GM12873 (cell line): ENCODE results near the gene SP140L.

Source experiments
- TF ChIP-seq, protein P1 (sequence below): IDR thresholded peaks from 2 replicates; pipeline ENCODE4 v1.5.1; 2012; ENCODE audit warnings: low read depth, mild to moderate bottlenecking, moderate library complexity, low read length, control low read depth; ENCODE audit not compliant: insufficient read depth; ENCODE audit errors: missing control alignments

The SP140L gene

GRCh38 chr2:230328155-230328458 lies 1.1 kb downstream of the SP140L start:
- TF ChIP-seq, protein P1, sequence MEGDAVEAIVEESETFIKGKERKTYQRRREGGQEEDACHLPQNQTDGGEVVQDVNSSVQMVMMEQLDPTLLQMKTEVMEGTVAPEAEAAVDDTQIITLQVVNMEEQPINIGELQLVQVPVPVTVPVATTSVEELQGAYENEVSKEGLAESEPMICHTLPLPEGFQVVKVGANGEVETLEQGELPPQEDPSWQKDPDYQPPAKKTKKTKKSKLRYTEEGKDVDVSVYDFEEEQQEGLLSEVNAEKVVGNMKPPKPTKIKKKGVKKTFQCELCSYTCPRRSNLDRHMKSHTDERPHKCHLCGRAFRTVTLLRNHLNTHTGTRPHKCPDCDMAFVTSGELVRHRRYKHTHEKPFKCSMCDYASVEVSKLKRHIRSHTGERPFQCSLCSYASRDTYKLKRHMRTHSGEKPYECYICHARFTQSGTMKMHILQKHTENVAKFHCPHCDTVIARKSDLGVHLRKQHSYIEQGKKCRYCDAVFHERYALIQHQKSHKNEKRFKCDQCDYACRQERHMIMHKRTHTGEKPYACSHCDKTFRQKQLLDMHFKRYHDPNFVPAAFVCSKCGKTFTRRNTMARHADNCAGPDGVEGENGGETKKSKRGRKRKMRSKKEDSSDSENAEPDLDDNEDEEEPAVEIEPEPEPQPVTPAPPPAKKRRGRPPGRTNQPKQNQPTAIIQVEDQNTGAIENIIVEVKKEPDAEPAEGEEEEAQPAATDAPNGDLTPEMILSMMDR = no peak

DNA sequence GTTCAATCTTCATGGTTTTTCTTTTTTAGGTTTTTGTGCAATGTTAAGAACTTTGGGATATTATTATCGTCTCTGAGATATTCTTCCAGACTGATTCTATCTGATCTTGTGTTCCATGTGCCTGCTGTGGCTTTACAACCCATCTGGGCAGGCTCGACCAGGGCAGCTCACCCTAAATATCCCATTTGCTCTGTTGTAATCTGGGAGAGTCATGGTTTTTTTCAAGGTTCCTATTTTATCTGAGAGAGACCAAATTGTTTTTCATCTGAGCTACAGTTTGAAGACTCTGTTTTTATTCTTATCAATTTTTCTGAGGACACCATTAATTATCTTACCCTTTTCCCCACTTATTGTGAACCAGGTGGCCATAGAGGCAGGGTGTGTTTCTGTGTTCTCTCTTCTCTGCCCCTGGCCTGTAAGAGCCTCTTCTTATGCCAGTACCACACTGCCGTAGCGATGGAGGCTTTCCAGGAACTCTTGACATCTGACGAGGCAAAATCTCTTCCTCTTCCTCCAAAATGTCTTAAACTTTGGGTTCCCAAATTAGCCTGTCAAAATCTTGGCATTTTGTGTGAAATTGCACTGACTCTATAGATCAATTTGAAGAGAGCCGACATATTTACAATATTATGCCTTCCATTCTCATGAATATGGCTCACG lies 3.1 kb downstream of the SP140L start:
- TF ChIP-seq, protein P1 = no peak

GRCh38 chr2:230330725-230331124 lies 3.7 kb downstream of the SP140L start:
- TF ChIP-seq, protein P1 = no peak

DNA sequence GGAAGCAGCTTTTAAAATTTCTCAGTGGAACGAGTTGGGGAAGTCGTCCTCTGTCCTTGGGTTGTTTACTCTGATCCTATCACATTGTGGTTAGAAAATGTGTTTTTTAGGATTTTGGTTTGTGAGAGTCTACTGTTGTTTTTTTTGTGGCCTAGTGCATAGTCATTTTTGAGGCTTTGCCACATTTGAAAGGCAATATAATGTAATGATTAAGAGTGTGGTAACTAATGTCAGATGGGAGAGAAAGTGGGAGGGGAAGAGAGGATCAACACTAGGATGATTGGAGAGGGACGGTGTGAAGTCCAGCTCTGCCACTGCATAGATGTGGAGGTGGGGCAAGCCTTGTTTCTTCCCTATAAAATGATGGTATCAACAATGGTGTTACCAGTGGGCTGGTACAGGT lies 8.5 kb downstream of the SP140L start:
- TF ChIP-seq, protein P1 = no peak

GRCh38 chr2:230335864-230336506 lies 9.0 kb downstream of the SP140L start:
- TF ChIP-seq, protein P1 = no peak

- TF ChIP-seq, protein P1 = no peak
These were observed 16.8 kb downstream of the SP140L start for GRCh38 chr2:230343747-230344146.

DNA sequence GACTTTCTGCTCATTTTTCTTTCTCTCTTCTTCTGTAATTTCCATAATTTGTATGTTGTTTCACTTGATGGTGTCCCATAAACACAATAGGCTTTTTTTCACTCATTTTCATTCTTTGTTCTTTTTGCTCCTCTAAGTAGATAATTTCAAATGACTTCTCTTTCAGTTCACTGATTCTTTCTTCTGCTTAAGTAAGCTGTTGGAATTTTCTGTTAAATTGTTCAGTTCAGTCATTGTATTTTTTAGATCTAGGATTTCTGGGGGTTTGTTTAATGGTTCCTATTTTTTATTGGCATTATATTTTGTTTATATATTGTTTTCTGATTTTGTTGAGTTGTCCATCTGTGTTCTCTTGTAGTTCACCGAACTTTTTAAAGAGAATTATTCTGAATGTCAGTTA lies 19.5 kb downstream of the SP140L start:
- TF ChIP-seq, protein P1 = no peak
